GM23338 (cell line): Measurements from ENCODE around the gene SH3GL3.

Experiments used
- EZH2 ChIP-seq: fragments of 200-600 bp; sonication (generic); IDR thresholded peaks from one replicate; pipeline ENCODE4 v1.8.0; 2017; ENCODE audit warnings: antibody characterized with exemption, mild to moderate bottlenecking, low read depth; ENCODE audit not compliant: unreplicated experiment
- TF ChIP-seq, protein P1 (sequence below), 2 experiments: fragments of 200-600 bp in 1 of 2; sonication (generic) in 1 of 2; conservative IDR thresholded peaks; 2 replicates each; pipeline versions ENCODE4 v1.5.1 to v1.6.1; 2016 to 2017; ENCODE audit warnings: antibody characterized with exemption in 2 of 2, low read depth in 2 of 2, mild to moderate bottlenecking in 2 of 2, moderate library complexity in 1 of 2

DNA sequence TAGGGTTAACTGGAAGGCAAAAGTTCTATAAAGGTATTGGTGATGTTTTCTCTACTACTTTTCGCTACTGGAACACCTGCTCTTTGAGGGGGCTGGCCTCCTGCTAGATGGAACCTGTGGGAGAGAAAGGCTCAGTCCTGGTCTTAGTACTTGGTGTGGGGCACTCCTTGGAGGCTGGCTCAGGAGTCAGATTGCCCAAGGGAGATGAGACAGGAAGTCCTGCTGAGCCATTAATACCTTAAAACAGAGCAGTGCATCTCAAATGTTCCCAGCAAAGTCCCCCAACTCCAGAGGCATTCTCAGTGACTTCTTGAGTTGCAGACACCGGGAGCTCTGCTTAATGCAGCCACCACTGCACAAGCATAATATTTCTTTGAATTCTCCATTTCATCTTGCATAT is 203.7 kb downstream of the SH3GL3 start:
- no peak for TF ChIP-seq EZH2
- TF ChIP-seq, protein P1, sequence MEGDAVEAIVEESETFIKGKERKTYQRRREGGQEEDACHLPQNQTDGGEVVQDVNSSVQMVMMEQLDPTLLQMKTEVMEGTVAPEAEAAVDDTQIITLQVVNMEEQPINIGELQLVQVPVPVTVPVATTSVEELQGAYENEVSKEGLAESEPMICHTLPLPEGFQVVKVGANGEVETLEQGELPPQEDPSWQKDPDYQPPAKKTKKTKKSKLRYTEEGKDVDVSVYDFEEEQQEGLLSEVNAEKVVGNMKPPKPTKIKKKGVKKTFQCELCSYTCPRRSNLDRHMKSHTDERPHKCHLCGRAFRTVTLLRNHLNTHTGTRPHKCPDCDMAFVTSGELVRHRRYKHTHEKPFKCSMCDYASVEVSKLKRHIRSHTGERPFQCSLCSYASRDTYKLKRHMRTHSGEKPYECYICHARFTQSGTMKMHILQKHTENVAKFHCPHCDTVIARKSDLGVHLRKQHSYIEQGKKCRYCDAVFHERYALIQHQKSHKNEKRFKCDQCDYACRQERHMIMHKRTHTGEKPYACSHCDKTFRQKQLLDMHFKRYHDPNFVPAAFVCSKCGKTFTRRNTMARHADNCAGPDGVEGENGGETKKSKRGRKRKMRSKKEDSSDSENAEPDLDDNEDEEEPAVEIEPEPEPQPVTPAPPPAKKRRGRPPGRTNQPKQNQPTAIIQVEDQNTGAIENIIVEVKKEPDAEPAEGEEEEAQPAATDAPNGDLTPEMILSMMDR (conservative IDR thresholded peaks at IDR 0.05; ENCODE audit: low read depth in 2 of 2) = no peak
